GM20431 (cell line): Measurements from ENCODE around the gene RXRB.
"Not testable (repeated sequence)": the region's sequence is repeated elsewhere in the genome, so short reads cannot be mapped to it uniquely, and the experiment has no call there.

ENCODE experiments used
- in situ Hi-C: fragments of 300-500 bp; cut with MseI, MboI; formaldehyde crosslinking; loops from one replicate; pipeline ENCODE4 v1.15.0; 2020; ENCODE audit warnings: low sequenced_read_pairs; ENCODE audit not compliant: unreplicated experiment

RXRB gene

DNA sequence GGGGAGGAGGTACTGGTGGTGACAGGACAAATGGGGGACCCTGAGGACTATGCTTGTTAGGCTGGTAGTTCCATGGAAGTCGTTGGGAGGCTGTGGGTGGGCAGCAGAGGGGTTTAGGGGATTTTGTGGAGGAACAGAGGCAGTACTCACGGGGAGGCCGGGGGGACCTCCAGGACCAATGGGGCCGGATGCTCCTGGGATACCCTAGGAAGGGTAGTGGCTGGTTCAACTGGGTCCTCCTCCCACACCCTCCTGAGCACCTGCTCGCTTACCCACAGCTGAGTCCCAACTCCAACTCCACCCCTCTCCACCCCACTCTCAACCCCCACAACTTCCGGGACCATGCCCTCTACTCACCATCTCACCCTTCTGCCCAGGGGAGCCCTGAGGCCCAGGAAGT, 34.1 kb downstream of the RXRB start:
- in situ Hi-C loops: loop anchor here (10.0 kb wide), 1 partner anchor 78 kb away; no protein-coding TSS in a partner anchor

- in situ Hi-C loops: loop anchor here (10.0 kb wide), 1 partner anchor 79 kb away; no protein-coding TSS in a partner anchor
These were observed 34.7 kb downstream of the RXRB start for GRCh38 chr6:33165581-33166258.

- in situ Hi-C loops: loop anchor here (10.0 kb wide), 1 partner anchor 80 kb away; no protein-coding TSS in a partner anchor
These were observed 35.6 kb downstream of the RXRB start for GRCh38 chr6:33164665-33165373.

GRCh38 chr6:33164176-33164575, 36.3 kb downstream of the RXRB start:
- in situ Hi-C loops: loop anchor here (10.0 kb wide), 1 partner anchor 81 kb away; no protein-coding TSS in a partner anchor

- in situ Hi-C loops: loop anchor here (10.0 kb wide), 1 partner anchor 81 kb away; no protein-coding TSS in a partner anchor
These were observed 36.9 kb downstream of the RXRB start for GRCh38 chr6:33163540-33163939.

DNA sequence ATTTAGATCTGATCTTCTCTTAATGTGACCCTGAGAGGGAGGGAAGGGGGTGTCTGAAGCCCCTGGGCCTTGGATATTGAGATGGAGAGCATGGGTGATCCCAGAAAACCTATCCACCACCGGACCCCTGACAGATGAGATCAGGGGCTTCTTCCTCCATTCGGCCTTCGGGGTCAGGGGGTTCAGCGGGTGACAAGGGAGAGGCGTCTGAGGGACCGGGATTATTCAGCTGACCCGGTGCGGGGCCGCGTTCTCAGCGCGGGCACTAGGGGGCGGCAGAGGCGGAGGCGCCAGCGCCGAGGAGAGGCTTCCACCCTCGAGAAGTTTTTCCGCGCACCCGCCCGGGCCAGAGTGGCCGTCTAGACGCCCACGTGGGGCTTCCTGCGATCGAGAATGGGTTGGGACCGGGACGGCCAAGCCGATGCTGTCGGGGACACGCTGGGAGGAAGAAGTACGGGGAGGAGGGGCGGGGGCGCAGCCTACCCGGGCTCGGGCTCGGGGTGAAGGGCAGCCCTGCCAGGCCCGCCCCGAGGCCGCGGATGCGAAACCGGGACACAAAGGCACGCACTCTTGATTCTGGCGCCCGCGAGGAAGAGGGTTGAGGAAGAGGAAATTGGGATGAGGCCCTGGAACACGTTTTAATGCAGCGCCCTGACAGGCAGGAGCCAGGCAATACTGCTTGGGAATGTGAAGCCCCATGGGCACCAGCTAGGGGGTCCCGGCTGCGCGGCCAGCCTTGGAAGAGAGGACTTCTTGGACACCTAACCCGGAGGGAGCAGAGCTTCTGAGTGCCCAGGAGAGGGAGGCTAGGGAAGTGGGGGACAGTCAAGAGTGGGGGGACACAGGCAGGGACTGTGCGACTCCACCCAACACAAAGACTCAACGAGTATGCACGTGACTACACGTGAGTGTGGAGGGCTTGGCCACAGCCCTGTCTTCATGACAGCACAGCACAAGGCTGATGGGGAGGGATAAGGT, 38.8 kb downstream of the RXRB start:
- in situ Hi-C loops: loop anchor here (10.0 kb wide), 1 partner anchor 83 kb away; no protein-coding TSS in a partner anchor

DNA sequence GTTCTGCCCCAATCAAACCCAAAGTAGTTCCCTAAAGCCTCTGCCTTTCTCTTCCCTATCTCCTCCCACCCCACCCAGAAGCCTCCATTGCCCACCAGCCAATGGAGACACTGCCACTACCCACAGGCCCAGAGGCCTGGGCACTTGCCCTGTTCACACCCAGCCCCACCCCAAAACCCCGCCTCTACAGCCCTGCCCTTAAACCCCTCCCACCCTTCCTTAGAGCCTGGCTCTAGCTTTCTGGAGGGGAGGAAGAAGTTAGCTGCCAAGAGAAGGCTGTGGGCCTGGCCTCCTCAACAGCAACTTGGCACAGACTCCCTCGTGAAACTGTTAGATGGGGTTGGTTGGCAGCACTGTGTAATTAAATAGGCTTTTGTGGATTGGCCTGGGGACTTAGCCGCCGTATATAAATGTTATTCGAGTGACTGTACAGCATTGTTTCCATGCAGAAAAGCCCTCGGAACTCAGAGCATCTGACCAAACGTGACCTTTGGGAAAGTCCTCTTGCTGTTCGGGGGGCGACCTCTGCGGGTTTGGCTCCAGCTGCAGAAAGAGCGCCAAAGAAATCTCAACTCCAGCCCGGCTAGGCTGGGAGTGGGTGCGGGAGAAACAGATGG, 39.6 kb downstream of the RXRB start:
- in situ Hi-C loops: loop anchor here (10.0 kb wide), 1 partner anchor 84 kb away; no protein-coding TSS in a partner anchor

GRCh38 chr6:33160096-33160495, 40.4 kb downstream of the RXRB start:
- in situ Hi-C loops: loop anchor here (10.0 kb wide), 1 partner anchor 85 kb away; no protein-coding TSS in a partner anchor

- in situ Hi-C loops: no loop called here
These were observed 43.5 kb downstream of the RXRB start for GRCh38 chr6:33156964-33157363.

- in situ Hi-C loops: no loop called here
These were observed 43.9 kb downstream of the RXRB start for GRCh38 chr6:33156561-33156960.

GRCh38 chr6:33154349-33154748, 46.1 kb downstream of the RXRB start:
- in situ Hi-C loops: no loop called here

- in situ Hi-C loops: no loop called here
These were observed 49.4 kb downstream of the RXRB start for GRCh38 chr6:33151050-33151449.

DNA sequence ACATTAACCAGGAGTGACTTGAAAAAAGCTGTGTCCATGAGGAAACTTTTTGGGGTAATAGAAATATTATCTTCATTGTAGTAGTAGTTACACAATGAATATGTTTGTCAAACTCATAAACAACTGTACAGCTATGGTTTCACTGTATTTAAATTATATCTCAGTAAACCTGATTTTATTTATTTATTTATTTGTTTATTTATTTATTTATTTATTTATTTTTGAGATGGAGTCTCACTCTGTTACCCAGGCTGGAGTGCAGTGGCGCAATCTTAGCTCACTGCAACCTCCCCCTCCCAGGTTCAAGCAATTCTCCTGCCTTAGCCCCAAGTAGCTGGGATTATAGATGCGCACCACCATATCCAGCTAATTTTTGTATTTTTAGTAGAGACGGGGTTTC, 49.9 kb downstream of the RXRB start:
- in situ Hi-C loops: not testable (repeated sequence)

GRCh38 chr6:33147807-33148666, 52.4 kb downstream of the RXRB start:
- in situ Hi-C loops: no loop called here

DNA sequence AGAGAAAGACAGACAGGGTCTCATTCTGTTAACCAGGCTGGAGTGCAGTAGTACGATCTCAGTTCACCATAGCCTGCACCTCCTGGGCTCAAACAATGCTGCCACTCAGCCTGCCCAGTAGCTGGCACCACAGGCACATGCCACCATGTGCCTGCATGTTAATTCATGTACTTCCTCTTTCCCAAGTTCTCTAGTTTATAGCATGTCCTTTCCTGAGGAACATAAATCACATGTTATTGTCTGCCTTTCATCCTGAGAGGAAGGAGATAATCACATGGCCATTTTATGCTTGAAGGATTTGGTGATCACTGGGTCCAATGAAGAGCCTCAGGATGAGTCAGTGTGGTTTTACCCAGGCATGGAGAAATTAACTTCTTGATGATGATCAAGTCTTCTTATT, 56.1 kb downstream of the RXRB start:
- in situ Hi-C loops: no loop called here
